Gastrocnemius medialis (tissue), 4 donors: ENCODE data around the gene ERAL1.

Experiments
- CTCF ChIP-seq, 5 experiments: fragments of 450-650 bp in 3 of 5; fragments of 200-600 bp in 2 of 5; sonication (generic) in 2 of 5; IDR thresholded peaks in 4 of 5; conservative IDR thresholded peaks in 1 of 5; 1 replicate in 4 of 5; 2 replicates in 1 of 5; pipeline ENCODE4 v1.5.1; 2016 to 2019; ENCODE audit warnings: antibody characterized with exemption in 5 of 5, mild to moderate bottlenecking in 3 of 5, moderate library complexity in 3 of 5
- POLR2A ChIP-seq, 2 donors: fragments of 450-650 bp; IDR thresholded peaks; one replicate each; pipeline ENCODE4 v1.6.1; 2017; ENCODE audit warnings: antibody characterized with exemption in 2 of 2, mild to moderate bottlenecking in 2 of 2, moderate library complexity in 2 of 2

DNA sequence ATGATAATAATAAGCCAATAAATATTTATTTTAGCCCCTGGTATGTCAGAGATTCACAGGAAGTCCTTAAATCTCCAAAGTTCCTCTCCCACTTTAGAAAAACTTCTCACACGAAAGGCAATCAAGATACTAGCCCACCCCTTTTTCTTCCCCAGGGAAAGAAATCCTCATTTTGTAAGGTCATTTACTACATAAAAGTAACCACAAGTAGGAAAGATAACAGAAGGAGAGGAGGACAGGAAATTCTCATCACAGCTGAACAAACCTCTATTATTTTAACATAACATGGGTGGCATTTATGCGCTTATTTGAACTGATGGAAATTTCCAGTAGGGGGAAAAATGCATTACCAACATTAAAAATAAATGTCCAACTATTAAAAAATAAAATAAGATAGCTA is 15.6 kb upstream of the ERAL1 start:
- TF ChIP-seq POLR2A (IDR thresholded peaks at IDR 0.05), result no peak
- no peak for TF ChIP-seq CTCF (IDR thresholded peaks at IDR 0.05 in 4 of 5, conservative IDR thresholded peaks at IDR 0.05 in 1 of 5)
